Gastroesophageal sphincter (tissue), 4 donors: ENCODE data around the gene EPAS1. TPM values are rescaled to one million over a fixed set of nuclear protein-coding genes. Genes with fewer than 3 reads are reported as not detected.
A peak's percentile ranks its signal among the peaks of the same experiment; 100 is the strongest.

ENCODE experiments used
- ATAC-seq: fragments of 150-250 bp; one replicate; pipeline ENCODE4 v1.9.1; 2016; ENCODE audit warnings: mild to moderate bottlenecking, moderate library complexity
- H3K27ac ChIP-seq, 4 donors: fragments of 200-600 bp; sonication (generic) in 3 of 4; 1 replicate in 3 of 4; 2 replicates in 1 of 4; pipeline ENCODE4 v1.5.1; 2016 to 2019
- H3K27me3 ChIP-seq: fragments of 200-600 bp; sonication (generic); one replicate; pipeline ENCODE4 v1.5.1; 2019
- H3K36me3 ChIP-seq, 2 donors: fragments of 200-600 bp; sonication (generic); one replicate each; pipeline ENCODE4 v1.5.1; 2019; ENCODE audit warnings: control low read depth in 1 of 2
- H3K4me1 ChIP-seq, 3 donors: fragments of 200-600 bp; sonication (generic); 1 replicate in 2 of 3; 2 replicates in 1 of 3; pipeline ENCODE4 v1.5.1; 2016 to 2019; ENCODE audit warnings: control low read depth in 2 of 3
- H3K4me3 ChIP-seq, 2 donors: fragments of 200-600 bp; sonication (generic); one replicate each; pipeline ENCODE4 v1.5.1; 2019; ENCODE audit warnings: mild to moderate bottlenecking in 1 of 2, moderate library complexity in 1 of 2
- H3K9me3 ChIP-seq, 3 donors: fragments of 200-600 bp; sonication (generic); one replicate each; pipeline ENCODE4 v1.5.1; 2017 to 2019; ENCODE audit warnings: control low read depth in 2 of 3
- CTCF ChIP-seq, 4 experiments: fragments of 200-600 bp in 2 of 4; fragments of 450-650 bp in 2 of 4; sonication (generic) in 1 of 4; IDR thresholded peaks; one replicate each; pipeline ENCODE4 v1.5.1; 2017 to 2019; ENCODE audit warnings: antibody characterized with exemption in 4 of 4, mild to moderate bottlenecking in 2 of 4, moderate library complexity in 2 of 4
- EP300 ChIP-seq: sonication (generic); formaldehyde crosslinking; IDR thresholded peaks from one replicate; pipeline ENCODE4 v1.6.1; 2017; ENCODE audit warnings: antibody characterized with exemption, mild to moderate bottlenecking
- POLR2A ChIP-seq, 2 donors: fragments of 450-650 bp; IDR thresholded peaks; one replicate each; pipeline ENCODE4 v1.6.1; 2017; ENCODE audit warnings: antibody characterized with exemption in 2 of 2, mild to moderate bottlenecking in 2 of 2, moderate library complexity in 1 of 2
- POLR2AphosphoS5 ChIP-seq: sonication (generic); formaldehyde crosslinking; IDR thresholded peaks from one replicate; pipeline ENCODE4 v1.6.1; 2017; ENCODE audit warnings: antibody characterized with exemption
- WGBS, 2 donors: methylation state at CpG; one replicate each; pipeline ENCODE4 v1.1.5; 2018; ENCODE audit warnings: low coverage in 1 of 2; 5-methylcytosine and 5-hydroxymethylcytosine counted together
- total RNA-seq, 4 donors: library from RNA; depleted of rRNA; stranded (reverse); fragments of >200 nt; gene quantifications; one replicate each; pipeline ENCODE4 v1.1.0, GENCODE V29; 2016

Gene EPAS1
- total RNA-seq: 100 to 1,000 TPM; 101 to 152 (median 131) TPM

- Histone ChIP-seq H3K27me3 (peaks cover 19% of the 10 kb centered on the region), H3K27ac (peak within 1 kb of the TSS; percentile 70 to 93 (median 90)), H3K36me3 (no peaks in the 10 kb centered on the region), H3K9me3 (no peaks in the 10 kb centered on the region), H3K4me1 (peaks cover 0 to 44% (median 3%) of the 10 kb centered on the region in 3 donors), H3K4me3 (peak within 1 kb of the TSS; percentile 65 to 68)
- TF ChIP-seq CTCF (IDR thresholded peaks at IDR 0.05): peak in 1 of 4 experiments; percentile 16
- peak; percentile 84 to 88 for TF ChIP-seq POLR2A (IDR thresholded peaks at IDR 0.05)
- peak; percentile 75 for TF ChIP-seq POLR2AphosphoS5
- no peak for TF ChIP-seq EP300
- WGBS, 2 donors: 0% methylated on average over 4 to 12 of the region's 94 CpGs
- peak; percentile 92 for ATAC-seq
Measured at GRCh38 chr2:46296840-46297545, at the start of gene EPAS1. Gene EPAS1 (plus strand): TSS chr2:46297407. CDS start chr2:46297912, 505 bp downstream.

GRCh38 chr2:46248171-46248570, 49.0 kb upstream of the EPAS1 start:
- H3K4me1 ChIP-seq: peaks cover 0 to 10% (median 0%) of the 10 kb centered on the region in 3 donors
- H3K27me3 ChIP-seq: no peaks in the 10 kb centered on the region
- H3K36me3 ChIP-seq: no peaks in the 10 kb centered on the region
- ATAC-seq: no peak
- no peak overlapping the region for H3K27ac ChIP-seq
- no peaks in the 10 kb centered on the region for H3K9me3 ChIP-seq
- TF ChIP-seq CTCF (IDR thresholded peaks at IDR 0.05) (no peak), POLR2A (IDR thresholded peaks at IDR 0.05) (no peak), EP300 (no peak), POLR2AphosphoS5 (no peak)
- H3K4me3 ChIP-seq: no peak overlapping the region

- ATAC-seq: no peak
- Histone ChIP-seq H3K27me3 (no peaks in the 10 kb centered on the region), H3K27ac (no peak overlapping the region), H3K36me3 (no peaks in the 10 kb centered on the region), H3K4me1 (peaks cover 0 to 13% (median 0%) of the 10 kb centered on the region in 3 donors), H3K9me3 (no peaks in the 10 kb centered on the region), H3K4me3 (no peak overlapping the region)
- TF ChIP-seq POLR2AphosphoS5 (no peak), EP300 (no peak), CTCF (IDR thresholded peaks at IDR 0.05) (no peak), POLR2A (IDR thresholded peaks at IDR 0.05) (no peak)
Measured at GRCh38 chr2:46249654-46250053, 47.6 kb upstream of the EPAS1 start.

- ATAC-seq: no peak
- H3K4me3 ChIP-seq: no peak overlapping the region
- no peaks in the 10 kb centered on the region for H3K27me3 ChIP-seq
- no peaks in the 10 kb centered on the region for H3K9me3 ChIP-seq
- TF ChIP-seq POLR2AphosphoS5 (no peak), CTCF (IDR thresholded peaks at IDR 0.05) (no peak), POLR2A (IDR thresholded peaks at IDR 0.05) (no peak), EP300 (no peak)
- H3K27ac ChIP-seq: no peak overlapping the region
- H3K4me1 ChIP-seq: peaks cover 0 to 13% (median 0%) of the 10 kb centered on the region in 3 donors
- 34 to 63% methylated on average over 3 to 4 of the region's 5 CpGs for WGBS, 2 donors
- no peaks in the 10 kb centered on the region for H3K36me3 ChIP-seq
Measured at GRCh38 chr2:46252891-46253659, 44.1 kb upstream of the EPAS1 start.
